OCI-LY7 (cell line): ENCODE measurements around the gene TEKTIP1. TPM values are rescaled to one million over a fixed set of nuclear protein-coding genes. Genes with fewer than 3 reads are reported as not detected.

Source experiments
- BruUV-seq: library from RNA; stranded (reverse); fragments of 400-500 nt; replicated peaks from 2 replicates; lab custom pipeline; 2021; lab: Mats Ljungman, UMichigan
- CTCF ChIA-PET: fragments of 300-600 bp; sonication (Branson Sonifier 250); formaldehyde crosslinking; loops from one replicate; lab custom pipeline; 2022; ENCODE audit warnings: antibody characterized with exemption; ENCODE audit not compliant: unreplicated experiment; lab: Charles Lee
- POLR2A ChIA-PET: fragments of 300-600 bp; sonication (Branson Sonifier 250); formaldehyde crosslinking; loops from one replicate; lab custom pipeline; 2022; ENCODE audit warnings: antibody characterized with exemption; lab: Charles Lee
- DNase-seq: peaks from one replicate; pipeline ENCODE4 v3.0.0-alpha.2; 2015; ENCODE audit warnings: low spot score
- H2AFZ ChIP-seq: fragments of 200-600 bp; sonication (generic), shearing (Covaris generic); 2 replicates; pipeline ENCODE4 v1.6.1; 2014; ENCODE audit warnings: mild to moderate bottlenecking, antibody characterized with exemption, low read length, moderate library complexity
- H3K27ac ChIP-seq: fragments of 200-600 bp; sonication (generic); 2 replicates; pipeline ENCODE4 v1.5.1; 2014; ENCODE audit warnings: mixed run types, low read depth, mild to moderate bottlenecking, moderate library complexity, low read length, inconsistent platforms; ENCODE audit not compliant: poor library complexity, severe bottlenecking
- H3K36me3 ChIP-seq: fragments of 200-600 bp; sonication (generic); 2 replicates; pipeline ENCODE4 v1.6.1; 2014; ENCODE audit warnings: mild to moderate bottlenecking, antibody characterized with exemption, low read length, moderate library complexity, mixed read lengths; ENCODE audit not compliant: insufficient read depth
- H3K4me1 ChIP-seq: fragments of 200-600 bp; sonication (generic); 2 replicates; pipeline ENCODE4 v1.5.1; 2014; ENCODE audit warnings: mild to moderate bottlenecking, low read length; ENCODE audit not compliant: insufficient read depth, poor library complexity, severe bottlenecking
- H3K4me2 ChIP-seq: fragments of 200-600 bp; sonication (generic); 2 replicates; pipeline ENCODE4 v1.6.1; 2014; ENCODE audit warnings: mild to moderate bottlenecking, low read length
- H3K4me3 ChIP-seq: fragments of 200-600 bp; sonication (generic); 2 replicates; pipeline ENCODE4 v1.5.1; 2014; ENCODE audit warnings: mild to moderate bottlenecking, low read depth, low read length; ENCODE audit not compliant: poor library complexity, severe bottlenecking
- H3K79me2 ChIP-seq: fragments of 200-600 bp; sonication (generic); 2 replicates; pipeline ENCODE4 v1.6.1; 2016; ENCODE audit warnings: low read depth, mild to moderate bottlenecking, low read length, moderate library complexity, mixed read lengths; ENCODE audit not compliant: insufficient read depth
- H3K9me2 ChIP-seq: fragments of 200-600 bp; sonication (generic); 2 replicates; pipeline ENCODE4 v1.6.1; 2016; ENCODE audit warnings: mild to moderate bottlenecking, low read length, mixed read lengths; ENCODE audit not compliant: insufficient read depth
- H3K9me3 ChIP-seq: fragments of 200-600 bp; sonication (generic); 2 replicates; pipeline ENCODE4 v1.6.1; 2014; ENCODE audit warnings: mild to moderate bottlenecking, mixed run types, low read length, mixed read lengths
- H4K20me1 ChIP-seq: fragments of 200-600 bp; sonication (generic); 2 replicates; pipeline ENCODE4 v1.6.1; 2014; ENCODE audit warnings: mild to moderate bottlenecking, antibody characterized with exemption, low read length, moderate library complexity, mixed read lengths; ENCODE audit not compliant: insufficient read depth
- CTCF ChIP-seq: fragments of 200-600 bp; sonication (generic); conservative IDR thresholded peaks from 2 replicates; pipeline ENCODE4 v1.5.1; 2014; ENCODE audit warnings: mild to moderate bottlenecking, antibody characterized with exemption, low read length, moderate library complexity, mixed read lengths
- EZH2phosphoT487 ChIP-seq: fragments of 200-600 bp; sonication (generic); IDR thresholded peaks from 2 replicates; pipeline ENCODE4 v1.6.1; 2018; ENCODE audit warnings: low read depth, borderline replicate concordance, mild to moderate bottlenecking, mixed run types, antibody characterized with exemption, low read length, moderate library complexity, mixed read lengths
- intact Hi-C: fragments of 100-400 bp; cut with micrococcal nuclease; formaldehyde crosslinking; loops from one replicate; pipeline ENCODE4 v1.10.0; 2022; ENCODE audit not compliant: unreplicated experiment
- total RNA-seq, 2 experiments: library from RNA; depleted of rRNA in 1 of 2; stranded (reverse); fragments of >200 nt in 1 of 2; shearing (Covaris generic) in 1 of 2; gene quantifications; 2 replicates each; pipeline ENCODE4 v1.2.3, GENCODE V29; 2014 to 2022

Gene TEKTIP1
- total RNA-seq, 2 experiments from 2014 or later, result 0.44 to 7.0 TPM

DNA sequence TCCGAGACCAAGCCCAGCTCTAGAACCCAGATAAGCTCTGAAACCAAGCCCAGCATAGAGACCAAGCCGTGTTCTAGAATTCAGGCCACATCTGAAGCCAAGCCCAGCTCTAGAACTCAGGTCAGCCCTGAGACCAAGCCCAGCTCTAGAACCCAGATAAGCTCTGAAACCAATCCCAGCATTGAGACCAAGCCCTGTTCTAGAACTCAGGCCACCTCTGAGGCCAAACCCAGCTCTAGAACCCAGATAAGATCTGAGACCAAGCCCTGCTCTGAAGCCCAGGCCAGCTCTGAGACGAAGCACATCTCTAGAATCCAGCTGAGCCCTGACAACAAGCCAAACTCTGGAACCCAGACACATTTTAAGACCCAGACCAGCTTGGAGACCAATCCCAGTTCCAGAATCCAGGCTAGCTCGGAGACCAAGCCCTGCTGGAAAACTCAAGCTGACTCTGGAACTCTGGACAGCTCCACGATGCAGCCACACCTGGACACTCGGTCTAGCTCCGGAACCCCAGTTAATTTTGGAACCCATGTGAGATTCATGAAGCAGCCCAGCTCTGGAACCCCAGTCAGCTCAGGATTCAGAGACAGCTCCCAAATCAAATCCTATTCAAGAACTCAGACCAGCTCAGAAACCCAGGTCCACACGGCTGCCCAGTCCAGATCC is 52.2 kb downstream of the TEKTIP1 start:
- BruUV-seq, result no TSS peak
- no peak overlapping the region for H3K27ac ChIP-seq
- no peak overlapping the region for H2AFZ ChIP-seq
- DNase-seq, result no peak
- no peaks in the 10 kb centered on the region for H3K36me3 ChIP-seq
- intact Hi-C loops, result no loop called here
- no peaks in the 10 kb centered on the region for H3K9me2 ChIP-seq
- POLR2A ChIA-PET, result interaction anchor here (0.5 kb wide), 2 partner anchors 1612 to 1797 kb away, joined by 3 read pairs; no protein-coding TSS in a partner anchor
- no peak for TF ChIP-seq EZH2phosphoT487
- TF ChIP-seq CTCF, result no peak
- CTCF ChIA-PET, result no interaction called here
- no peak overlapping the region for H3K4me2 ChIP-seq
- no peaks in the 10 kb centered on the region for H3K79me2 ChIP-seq
- H3K9me3 ChIP-seq, result no peaks in the 10 kb centered on the region; the same call in 1 of the 2 replicates
- H4K20me1 ChIP-seq, result no peaks in the 10 kb centered on the region
- no peak overlapping the region for H3K4me3 ChIP-seq
- no peaks in the 10 kb centered on the region for H3K4me1 ChIP-seq

DNA sequence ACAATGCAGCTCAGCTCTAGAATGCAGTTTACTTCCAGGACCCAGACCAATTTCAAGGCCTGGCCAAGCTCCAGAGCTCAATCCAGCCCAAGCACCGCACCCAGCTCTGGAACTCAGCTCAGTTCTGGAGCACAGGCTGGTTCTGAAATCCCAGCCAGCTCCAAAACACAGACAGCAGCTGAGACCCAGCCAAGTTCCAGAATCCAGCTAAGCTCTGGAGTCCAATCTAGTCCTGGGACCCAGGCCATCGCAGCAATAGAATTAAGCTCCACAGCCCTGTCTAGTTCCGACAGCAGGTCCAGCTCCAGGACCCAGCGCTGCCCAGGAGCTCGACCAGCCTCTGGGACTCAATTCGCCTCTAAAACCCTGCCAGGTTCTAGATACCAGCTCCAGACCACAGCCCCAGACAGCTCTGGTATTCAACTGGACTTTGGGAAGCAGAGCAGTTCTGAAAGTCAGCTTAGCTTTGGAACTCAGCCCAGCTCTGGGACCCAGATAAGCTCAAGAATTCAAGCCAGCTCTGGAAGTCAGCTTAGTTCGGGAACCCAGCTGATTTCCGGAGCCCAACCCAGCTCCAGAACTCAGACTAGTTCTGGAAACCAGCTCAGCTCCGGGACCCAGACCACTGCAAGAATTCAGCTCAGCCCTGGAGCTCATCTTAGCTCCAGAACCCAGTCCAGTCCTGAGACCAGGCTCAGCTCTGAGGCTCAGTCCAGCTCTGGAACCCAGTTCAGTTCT is 53.1 kb downstream of the TEKTIP1 start:
- Histone ChIP-seq H3K9me3 (no peaks in the 10 kb centered on the region; the same call in 1 of the 2 replicates), H2AFZ (no peak overlapping the region), H4K20me1 (no peaks in the 10 kb centered on the region), H3K36me3 (no peaks in the 10 kb centered on the region), H3K4me1 (no peaks in the 10 kb centered on the region), H3K27ac (no peak overlapping the region), H3K4me2 (no peak overlapping the region), H3K9me2 (no peaks in the 10 kb centered on the region), H3K4me3 (no peak overlapping the region), H3K79me2 (no peaks in the 10 kb centered on the region)
- TF ChIP-seq EZH2phosphoT487 (no peak), CTCF (no peak)
- intact Hi-C loops, result no loop called here
- BruUV-seq, result no TSS peak
- ChIA-PET CTCF (no interaction called here), POLR2A (interaction anchor here (0.5 to 0.6 kb wide), 2 partner anchors 10 to 1796 kb away, joined by 3 read pairs; no protein-coding TSS in a partner anchor)
- DNase-seq, result no peak
